K562 (cell line): ENCODE measurements around the gene PTPRU. TPM values are rescaled to one million over a fixed set of nuclear protein-coding genes. Genes with fewer than 3 reads are reported as not detected.

Experiments used
- ATAC-seq: fragments of 200-7000 bp; cut with Tn5 transposase; 3 replicates; pipeline ENCODE4 v1.9.1; 2020; ENCODE audit warnings: moderate library complexity
- BruUV-seq: library from RNA; stranded (reverse); fragments of 400-500 nt; replicated peaks from 2 replicates; lab custom pipeline; 2021; lab: Mats Ljungman, UMichigan
- CTCF ChIA-PET: fragments of 300-600 bp; formaldehyde crosslinking; extraction: SDS; loops from one replicate; lab custom pipeline; 2021; ENCODE audit warnings: low intra/inter-chr PET ratio; lab: Yijun Ruan, JAX
- POLR2A ChIA-PET: fragments of 300-600, 350-650 bp; sonication (Branson Sonifier 250); formaldehyde crosslinking; extraction: SDS; loops from one replicate; lab custom pipeline; 2021; ENCODE audit warnings: antibody characterized with exemption, inconsistent platforms; lab: Yijun Ruan, JAX
- DNase-seq, 4 experiments: peaks; one replicate each; pipeline versions ENCODE4 v3.0.0 to v3.0.0-alpha.2; 2011 to 2018; ENCODE audit warnings: low spot score in 3 of 4, mixed read lengths in 3 of 4; ENCODE audit errors: extremely low read depth in 1 of 4
- FAIRE-seq: peaks from 2 replicates; lab custom pipeline; 2011; peaks lifted over from hg19 to GRCh38; lab: Jason Lieb, UNC
- H2AFZ ChIP-seq: 2 replicates; pipeline ENCODE4 v1.6.0; 2011; ENCODE audit warnings: low read depth, low read length, control low read depth, inconsistent platforms
- H3K27ac ChIP-seq: fragments of 200-600 bp; 3 replicates; pipeline ENCODE4 v1.8.0; 2011; ENCODE audit warnings: low read depth, mild to moderate bottlenecking, control low read depth, inconsistent platforms, low read length, moderate library complexity, mixed read lengths; ENCODE audit errors: extremely low read depth
- H3K27me3 ChIP-seq, 2 experiments: fragments of 300-600 bp in 1 of 2; 2 replicates in 1 of 2; 3 replicates in 1 of 2; pipeline versions ENCODE4 v1.6.0 to v1.8.0; 2011; ENCODE audit warnings: inconsistent platforms in 2 of 2, low read length in 2 of 2, mild to moderate bottlenecking in 1 of 2, mixed read lengths in 1 of 2, moderate library complexity in 1 of 2; ENCODE audit not compliant: control insufficient read depth in 2 of 2, insufficient read depth in 2 of 2
- H3K36me3 ChIP-seq: fragments of 300-600 bp; 3 replicates; pipeline ENCODE4 v1.8.0; 2011; ENCODE audit warnings: mild to moderate bottlenecking, low read length, inconsistent platforms; ENCODE audit not compliant: control insufficient read depth, insufficient read depth
- H3K4me1 ChIP-seq, 2 experiments: fragments of 200-600 bp in 1 of 2; replicated peaks in 1 of 2; 2 replicates in 1 of 2; 3 replicates in 1 of 2; pipeline versions ENCODE4 v1.5.1 to v1.8.0; 2011; ENCODE audit warnings: inconsistent platforms in 2 of 2, low read length in 2 of 2, mild to moderate bottlenecking in 1 of 2, mixed read lengths in 1 of 2, moderate library complexity in 1 of 2; ENCODE audit not compliant: control insufficient read depth in 2 of 2, insufficient read depth in 2 of 2
- H3K4me2 ChIP-seq: 2 replicates; pipeline ENCODE4 v1.6.1; 2011; ENCODE audit warnings: low read length, control low read depth, inconsistent platforms, mixed read lengths; ENCODE audit not compliant: insufficient read depth
- H3K4me3 ChIP-seq: fragments of 200-600 bp; sonication (generic), shearing (Covaris generic); 2 replicates; pipeline ENCODE4 v1.5.1; 2016; ENCODE audit warnings: control low read depth, inconsistent platforms
- H3K79me2 ChIP-seq: fragments of 200-600 bp; 3 replicates; pipeline ENCODE4 v1.8.0; 2011; ENCODE audit warnings: low read length, inconsistent platforms; ENCODE audit not compliant: control insufficient read depth, insufficient read depth
- H3K9ac ChIP-seq, 2 experiments: 2 replicates each; pipeline versions ENCODE4 v1.6.0 to v1.6.1; 2011; ENCODE audit warnings: low read depth in 2 of 2, low read length in 2 of 2, control low read depth in 1 of 2, inconsistent platforms in 1 of 2, mild to moderate bottlenecking in 1 of 2, mixed read lengths in 1 of 2; ENCODE audit not compliant: insufficient read depth in 1 of 2
- H3K9me1 ChIP-seq: one replicate; pipeline ENCODE4 v1.6.0; 2011; ENCODE audit warnings: inconsistent platforms, mild to moderate bottlenecking, low read length, moderate library complexity; ENCODE audit not compliant: control insufficient read depth, insufficient read depth
- H3K9me3 ChIP-seq: replicated peaks from 2 replicates; pipeline ENCODE4 v1.5.1; 2011; ENCODE audit warnings: low read depth, low read length, inconsistent platforms; ENCODE audit not compliant: control insufficient read depth, insufficient read depth
- H4K20me1 ChIP-seq: replicated peaks from 2 replicates; pipeline ENCODE4 v1.6.1; 2011; ENCODE audit warnings: low read length, inconsistent platforms, mixed read lengths; ENCODE audit not compliant: control insufficient read depth, insufficient read depth
- ATF7 ChIP-seq: fragments of 450-650 bp; IDR thresholded peaks from 2 replicates; pipeline ENCODE4 v1.7.1; 2014; ENCODE audit warnings: mild to moderate bottlenecking, moderate library complexity
- BCL6 ChIP-seq: fragments of 250-450 bp; sonication (Bioruptor Pico); IDR thresholded peaks from 2 replicates; pipeline ENCODE4 v1.4.0; 2020
- CBFA2T2 ChIP-seq: fragments of 450-650 bp; conservative IDR thresholded peaks from 2 replicates; pipeline ENCODE4 v1.6.1; 2017; ENCODE audit warnings: mild to moderate bottlenecking
- FOSL1 ChIP-seq: fragments of 200-800 bp; sonication (Bioruptor generic); conservative IDR thresholded peaks from 2 replicates; pipeline ENCODE4 v1.6.1; 2016; ENCODE audit warnings: missing genetic modification characterization, missing compliant biosample characterization
- GABPB1 ChIP-seq: sonication (generic); formaldehyde crosslinking; IDR thresholded peaks from 2 replicates; pipeline ENCODE4 v1.8.0; 2022; ENCODE audit warnings: mild to moderate bottlenecking, missing genetic modification reagents
- KAT2B ChIP-seq: IDR thresholded peaks from one replicate; pipeline ENCODE4 v1.6.1; 2012; ENCODE audit warnings: low read depth, mild to moderate bottlenecking, control low read depth, inconsistent platforms, low read length, moderate library complexity
- KAT8 ChIP-seq: fragments of 450-650 bp; IDR thresholded peaks from 2 replicates; pipeline ENCODE4 v1.6.1; 2016; ENCODE audit warnings: low read depth, mild to moderate bottlenecking
- KHSRP ChIP-seq: fragments of 450-650 bp; IDR thresholded peaks from 2 replicates; pipeline ENCODE4 v1.6.1; 2017
- LARP7 ChIP-seq: fragments of 450-650 bp; IDR thresholded peaks from 2 replicates; pipeline ENCODE4 v1.6.1; 2016
- MAZ ChIP-seq, 2 experiments: fragments of 450-650 bp in 1 of 2; sonication (generic) in 1 of 2; formaldehyde crosslinking; IDR thresholded peaks in 1 of 2; conservative IDR thresholded peaks in 1 of 2; 2 replicates each; pipeline versions ENCODE4 v1.4.0 to v1.5.0; 2020; ENCODE audit warnings: mild to moderate bottlenecking in 1 of 2, missing genetic modification reagents in 1 of 2
- MYC ChIP-seq, 2 experiments: fragments of 250-450 bp in 1 of 2; sonication (Bioruptor Pico) in 1 of 2; IDR thresholded peaks; 2 replicates each; pipeline versions ENCODE4 v1.5.1 to v1.6.1; 2012 to 2021; ENCODE audit warnings: low read depth in 2 of 2, borderline replicate concordance in 1 of 2, improper control_type of control experiment in 1 of 2, low read length in 1 of 2, mild to moderate bottlenecking in 1 of 2, moderate library complexity in 1 of 2
- NFATC3 ChIP-seq: fragments of 450-650 bp; IDR thresholded peaks from 2 replicates; pipeline ENCODE4 v1.6.1; 2017; ENCODE audit warnings: mild to moderate bottlenecking
- POLR2AphosphoS5 ChIP-seq: IDR thresholded peaks from 2 replicates; pipeline ENCODE4 v1.6.1; 2011; ENCODE audit warnings: mild to moderate bottlenecking, low read depth, low read length, moderate library complexity; ENCODE audit not compliant: control insufficient read depth, insufficient read depth
- SPI1 ChIP-seq: IDR thresholded peaks from 2 replicates; pipeline ENCODE4 v1.6.1; 2011; ENCODE audit warnings: low read depth, low read length, control low read depth, borderline replicate concordance
- ZNF12 ChIP-seq: sonication (generic); formaldehyde crosslinking; IDR thresholded peaks from 2 replicates; pipeline ENCODE4 v1.4.0; 2020; ENCODE audit warnings: mild to moderate bottlenecking, missing genetic modification reagents
- ZNF121 ChIP-seq: sonication (generic); formaldehyde crosslinking; conservative IDR thresholded peaks from 2 replicates; pipeline ENCODE4 v1.8.0; 2022; ENCODE audit warnings: missing genetic modification reagents
- ZNF224 ChIP-seq: sonication (generic); formaldehyde crosslinking; IDR thresholded peaks from 2 replicates; pipeline ENCODE4 v1.8.0; 2022; ENCODE audit warnings: mild to moderate bottlenecking, missing genetic modification reagents
- ZNF282 ChIP-seq: sonication (generic); formaldehyde crosslinking; IDR thresholded peaks from 2 replicates; pipeline ENCODE4 v1.8.1; 2023; ENCODE audit warnings: missing genetic modification reagents
- ZNF780A ChIP-seq: fragments of 250-450 bp; sonication (Bioruptor Pico); IDR thresholded peaks from 2 replicates; pipeline ENCODE4 v1.5.0; 2021; ENCODE audit warnings: mild to moderate bottlenecking
- WGBS: fragments of 100-300 bp; shearing (Covaris generic); methylation state at CpG from one replicate; pipeline ENCODE4 v1.1.6; 2016; ENCODE audit warnings: low coverage, mixed read lengths; ENCODE audit not compliant: insufficient coverage; ENCODE audit errors: missing lambda C conversion rate; 5-methylcytosine and 5-hydroxymethylcytosine counted together
- in situ Hi-C: fragments of 300-500 bp; cut with MboI; formaldehyde crosslinking; loops from 4 replicates; pipeline ENCODE4 v1.15.0; 2018; ENCODE audit warnings: inconsistent platforms, mixed read lengths
- intact Hi-C: fragments of 100-400 bp; cut with micrococcal nuclease; formaldehyde crosslinking; loops from 2 replicates; pipeline ENCODE4 v1.14.2; 2022
- polyA plus RNA-seq, 8 experiments: library from polyadenylated mRNA; depleted of rRNA in 4 of 8; stranded (reverse) in 5 of 8; unstranded in 3 of 8; fragments of >200 nt; fragmentation: Nextera tagmentation in 2 of 8; fragmentation: Illumina TruSeq in 1 of 8; extraction: Ambion mirVana in 2 of 8; extraction: Trizol in 1 of 8; gene quantifications; 2 replicates each; pipeline versions ENCODE4 v1.2.1 to v1.2.3, GENCODE V29; 2011 to 2014; ENCODE audit warnings: inconsistent platforms in 1 of 8, missing spikeins in 1 of 8
- total RNA-seq, 7 experiments: library from RNA; depleted of rRNA in 6 of 7; stranded (reverse); fragments of >200 nt in 6 of 7; fragmentation: Illumina TruSeq in 2 of 7; extraction: Trizol in 2 of 7; gene quantifications; 2 replicates each; pipeline versions ENCODE4 v1.2.1 to v1.2.3, GENCODE V29; 2011 to 2021; ENCODE audit warnings: low replicate concordance in 1 of 7

Gene PTPRU
- total and polyA plus RNA-seq, 9 of the 15 experiments (the other 6 are each of a cell fraction or from before 2014, with no cell fraction given), result 0.01 to 2.9 (median 1.0) TPM

DNA sequence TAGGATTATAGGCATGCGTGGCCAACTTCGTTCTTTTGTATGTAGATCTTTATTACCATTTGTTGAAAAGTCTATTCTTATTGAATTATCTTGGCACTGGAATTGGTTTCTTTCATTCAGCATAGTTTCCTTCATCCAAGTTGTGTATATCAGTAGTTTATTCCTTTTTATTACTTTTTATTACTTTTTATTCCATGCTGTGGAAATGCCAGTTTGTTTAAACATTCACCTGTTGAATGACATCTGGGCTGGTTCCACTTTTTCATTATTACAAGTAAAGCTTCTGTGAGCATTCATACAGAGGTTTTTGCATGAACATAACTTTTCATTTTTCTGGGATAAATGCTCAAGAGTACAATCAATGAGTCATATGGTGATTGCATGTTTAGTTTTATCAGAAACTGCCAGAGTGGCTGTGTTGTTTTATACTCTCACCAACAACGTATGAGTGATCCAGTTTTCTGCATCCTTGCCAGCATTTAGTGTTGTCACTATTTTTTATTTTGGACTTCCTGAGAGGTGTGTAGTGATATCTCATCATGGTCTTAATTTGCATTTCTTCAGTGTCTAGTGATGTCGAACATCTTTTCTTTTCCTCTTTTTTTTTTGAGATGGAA, 28.6 kb downstream of the PTPRU start:
- no peaks in the 10 kb centered on the region for H3K9me3 ChIP-seq
- in situ Hi-C loops (no loop called here), intact Hi-C loops (no loop called here)
- peaks cover 25 to 28% of the 10 kb centered on the region in 2 experiments for H3K27me3 ChIP-seq
- no peaks in the 10 kb centered on the region for H3K36me3 ChIP-seq
- H3K4me1 ChIP-seq, result peaks cover 5 to 10% of the 10 kb centered on the region in 2 experiments
- H3K27ac ChIP-seq, result no peak overlapping the region
- H2AFZ ChIP-seq, result no peak overlapping the region
- no peak for FAIRE-seq
- CTCF ChIA-PET, result no interaction called here
- no peaks in the 10 kb centered on the region for H4K20me1 ChIP-seq
- POLR2A ChIA-PET, result no interaction called here
- H3K9ac ChIP-seq, result no peak overlapping the region
- TF ChIP-seq SPI1 (no peak), FOSL1 (peak; percentile 46; the same call in 1 of the 2 replicates), ZNF121 (CRISPR knock-in tag) (peak; percentile 34; the same call in 1 of the 2 replicates)
- TF ChIP-seq, all 486 proteins: peak for 2
- H3K79me2 ChIP-seq, result no peaks in the 10 kb centered on the region
- BruUV-seq, result no TSS peak
- ATAC-seq, result no peak
- WGBS, result 8% methylated on average over 4 of the region's 4 CpGs
- H3K9me1 ChIP-seq, result no peaks in the 10 kb centered on the region
- no peak overlapping the region for H3K4me3 ChIP-seq
- DNase-seq, result no peak
- no peak overlapping the region for H3K4me2 ChIP-seq

DNA sequence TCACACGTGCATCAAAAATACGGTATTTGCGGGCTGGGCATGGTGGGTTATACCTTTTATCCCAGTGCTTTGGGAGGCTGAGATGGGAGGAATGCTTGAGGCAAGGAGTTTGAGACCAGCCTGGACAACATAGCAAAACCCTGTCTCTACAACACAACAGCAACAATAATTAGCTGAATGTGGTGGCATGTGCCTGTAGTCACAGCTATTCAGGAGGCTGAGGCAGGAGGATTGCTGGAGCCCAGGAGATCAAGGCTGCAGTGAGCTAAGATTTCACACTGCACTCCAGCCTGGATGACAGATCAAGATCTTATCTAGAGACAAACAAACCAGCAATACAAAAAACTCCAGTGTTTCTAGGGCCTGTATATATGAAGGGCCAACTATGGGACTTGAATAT, 30.6 kb downstream of the PTPRU start:
- BruUV-seq, result no TSS peak
- Histone ChIP-seq H3K27ac (no peak overlapping the region), H4K20me1 (no peaks in the 10 kb centered on the region; the same call in 1 of the 2 replicates), H3K4me2 (no peak overlapping the region), H3K36me3 (no peaks in the 10 kb centered on the region), H3K27me3 (peaks cover 31 to 38% of the 10 kb centered on the region in 2 experiments), H3K4me3 (no peak overlapping the region), H3K79me2 (no peaks in the 10 kb centered on the region), H3K9me3 (no peaks in the 10 kb centered on the region), H3K9me1 (no peaks in the 10 kb centered on the region), H2AFZ (no peak overlapping the region), H3K4me1 (no peaks in the 10 kb centered on the region), H3K9ac (no peak overlapping the region)
- in situ Hi-C loops (no loop called here), intact Hi-C loops (no loop called here)
- POLR2A ChIA-PET, result interaction anchor here (0.6 to 0.8 kb wide), 3 partner anchors 13 to 85 kb away, joined by 3 to 4 read pairs (median 3); no protein-coding TSS in a partner anchor
- CTCF ChIA-PET, result no interaction called here
- no peak for DNase-seq
- FAIRE-seq, result no peak
- ATAC-seq, result no peak
- 4% methylated on average over 3 of the region's 3 CpGs for WGBS
- TF ChIP-seq ZNF224 (no peak), CBFA2T2 (no peak), ZNF282 (no peak), MYC (IDR thresholded peaks at IDR 0.05; ENCODE audit: low read depth, low read length) (no peak), MYC (CRISPR knock-in tag; IDR thresholded peaks at IDR 0.05; ENCODE audit: borderline replicate concordance, low read depth) (no peak), KHSRP (no peak), LARP7 (no peak), ATF7 (no peak), KAT8 (no peak), BCL6 (CRISPR knock-in tag) (no peak), KAT2B (no peak), ZNF12 (CRISPR knock-in tag) (no peak), POLR2AphosphoS5 (no peak), GABPB1 (no peak), MAZ (CRISPR knock-in tag; conservative IDR thresholded peaks at IDR 0.05 in 1 of 2, IDR thresholded peaks at IDR 0.05 in 1 of 2) (no peak), ZNF780A (CRISPR knock-in tag) (no peak), NFATC3 (no peak)
